Caco-2 (cell line): ENCODE data around the gene ETV6. TPM values are rescaled to one million over a fixed set of nuclear protein-coding genes. Genes with fewer than 3 reads are reported as not detected.

Experiments
- BruUV-seq: library from RNA; stranded (reverse); fragments of 400-500 nt; replicated peaks from 2 replicates; lab custom pipeline; 2021; lab: Mats Ljungman, UMichigan
- CTCF ChIA-PET: fragments of 300-600 bp; sonication (Branson Sonifier 250); formaldehyde crosslinking; loops from one replicate; lab custom pipeline; 2022; ENCODE audit warnings: antibody characterized with exemption; lab: Charles Lee
- POLR2A ChIA-PET: fragments of 300-600 bp; sonication (Branson Sonifier 250); formaldehyde crosslinking; loops from one replicate; lab custom pipeline; 2022; ENCODE audit warnings: antibody characterized with exemption; lab: Charles Lee
- DNase-seq, 2 experiments: peaks; one replicate each; pipeline versions ENCODE4 v3.0.0 to v3.0.0-alpha.2; 2020 to 2022
- H3K27me3 ChIP-seq: replicated peaks from 2 replicates; pipeline ENCODE4 v1.6.0; 2011; ENCODE audit warnings: low read length; ENCODE audit not compliant: control insufficient read depth, insufficient read depth
- H3K36me3 ChIP-seq: 2 replicates; pipeline ENCODE4 v1.5.1; 2011; ENCODE audit warnings: low read length; ENCODE audit not compliant: control insufficient read depth, insufficient read depth
- H3K4me1 ChIP-seq: fragments of 250-450 bp; sonication (Bioruptor Pico); 2 replicates; pipeline ENCODE4 v1.5.1; 2020; ENCODE audit warnings: mild to moderate bottlenecking
- H3K4me3 ChIP-seq: 2 replicates; pipeline ENCODE4 v1.5.1; 2011; ENCODE audit warnings: low read depth, mild to moderate bottlenecking, control low read depth, low read length
- H3K9me3 ChIP-seq: fragments of 250-450 bp; sonication (Bioruptor Pico); 2 replicates; pipeline ENCODE4 v1.5.1; 2020; ENCODE audit warnings: mild to moderate bottlenecking, moderate library complexity
- H3K27ac Mint-ChIP-seq: one replicate; pipeline ENCODE4 v1.8.0; 2022; ENCODE audit warnings: mixed read lengths; ENCODE audit not compliant: unreplicated experiment
- H3K27me3 Mint-ChIP-seq: one replicate; pipeline ENCODE4 v1.8.0; 2022; ENCODE audit warnings: mixed read lengths; ENCODE audit not compliant: insufficient read depth, unreplicated experiment
- H3K36me3 Mint-ChIP-seq: one replicate; pipeline ENCODE4 v1.8.0; 2022; ENCODE audit warnings: mild to moderate bottlenecking, mixed read lengths; ENCODE audit not compliant: insufficient read depth, unreplicated experiment
- H3K4me1 Mint-ChIP-seq: one replicate; pipeline ENCODE4 v1.8.0; 2022; ENCODE audit warnings: low read depth, mixed read lengths; ENCODE audit not compliant: unreplicated experiment
- H3K4me3 Mint-ChIP-seq: one replicate; pipeline ENCODE4 v1.8.0; 2022; ENCODE audit warnings: mild to moderate bottlenecking, moderate library complexity, mixed read lengths; ENCODE audit not compliant: unreplicated experiment
- H3K9me3 Mint-ChIP-seq: one replicate; pipeline ENCODE4 v1.8.0; 2022; ENCODE audit warnings: mixed read lengths; ENCODE audit not compliant: unreplicated experiment
- intact Hi-C: fragments of 100-400 bp; cut with micrococcal nuclease; formaldehyde crosslinking; loops from one replicate; pipeline ENCODE4 v1.10.0; 2022; ENCODE audit not compliant: unreplicated experiment
- total RNA-seq: library from RNA; stranded (reverse); gene quantifications from 2 replicates; pipeline ENCODE4 v1.2.3, GENCODE V29; 2022
- TF ChIP-seq, protein P1 (sequence below), 2 experiments: fragments of 200-600 bp in 1 of 2; IDR thresholded peaks; 1 replicate in 1 of 2; 2 replicates in 1 of 2; pipeline versions ENCODE4 v1.5.1 to v1.8.0; 2011 to 2022; ENCODE audit warnings: antibody characterized with exemption in 1 of 2, control low read depth in 1 of 2, inconsistent platforms in 1 of 2, low read depth in 1 of 2, low read length in 1 of 2, mild to moderate bottlenecking in 1 of 2, moderate library complexity in 1 of 2; ENCODE audit not compliant: insufficient read depth in 1 of 2, severe bottlenecking in 1 of 2, unreplicated experiment in 1 of 2

Gene ETV6
- total RNA-seq, 1 experiment from 2014 or later, result 15.6 TPM

DNA sequence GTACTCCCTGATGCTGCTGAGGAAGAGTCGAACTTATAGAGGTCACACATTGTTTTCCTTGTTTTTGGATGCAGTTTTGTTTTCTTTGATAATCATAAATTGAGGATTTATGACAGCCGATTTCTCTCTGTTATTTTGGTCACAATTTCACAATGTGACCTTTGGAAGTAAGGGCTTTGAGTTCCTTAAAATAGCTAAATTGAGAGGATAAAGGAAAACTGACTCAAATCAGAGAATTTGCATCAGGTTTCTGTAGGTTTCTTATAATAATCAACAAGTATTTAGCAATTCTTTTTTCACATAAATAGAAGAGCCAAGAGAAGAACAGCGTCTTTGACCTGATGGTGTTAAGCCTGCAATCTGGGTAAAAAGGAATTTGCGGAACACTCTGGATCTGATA is 66.1 kb downstream of the ETV6 start:
- POLR2A ChIA-PET, result no interaction called here
- H3K4me3 ChIP-seq, result no peak overlapping the region
- TF ChIP-seq, protein P1, sequence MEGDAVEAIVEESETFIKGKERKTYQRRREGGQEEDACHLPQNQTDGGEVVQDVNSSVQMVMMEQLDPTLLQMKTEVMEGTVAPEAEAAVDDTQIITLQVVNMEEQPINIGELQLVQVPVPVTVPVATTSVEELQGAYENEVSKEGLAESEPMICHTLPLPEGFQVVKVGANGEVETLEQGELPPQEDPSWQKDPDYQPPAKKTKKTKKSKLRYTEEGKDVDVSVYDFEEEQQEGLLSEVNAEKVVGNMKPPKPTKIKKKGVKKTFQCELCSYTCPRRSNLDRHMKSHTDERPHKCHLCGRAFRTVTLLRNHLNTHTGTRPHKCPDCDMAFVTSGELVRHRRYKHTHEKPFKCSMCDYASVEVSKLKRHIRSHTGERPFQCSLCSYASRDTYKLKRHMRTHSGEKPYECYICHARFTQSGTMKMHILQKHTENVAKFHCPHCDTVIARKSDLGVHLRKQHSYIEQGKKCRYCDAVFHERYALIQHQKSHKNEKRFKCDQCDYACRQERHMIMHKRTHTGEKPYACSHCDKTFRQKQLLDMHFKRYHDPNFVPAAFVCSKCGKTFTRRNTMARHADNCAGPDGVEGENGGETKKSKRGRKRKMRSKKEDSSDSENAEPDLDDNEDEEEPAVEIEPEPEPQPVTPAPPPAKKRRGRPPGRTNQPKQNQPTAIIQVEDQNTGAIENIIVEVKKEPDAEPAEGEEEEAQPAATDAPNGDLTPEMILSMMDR (IDR thresholded peaks at IDR 0.05; ENCODE audit: insufficient read depth in 1 of 2, low read depth in 1 of 2, low read length in 1 of 2, severe bottlenecking in 1 of 2, unreplicated experiment in 1 of 2), result no peak
- no peak overlapping the region for H3K27ac Mint-ChIP-seq
- no TSS peak for BruUV-seq
- no peaks in the 10 kb centered on the region for H3K9me3 ChIP-seq
- H3K9me3 Mint-ChIP-seq, result no peaks in the 10 kb centered on the region
- H3K36me3 ChIP-seq, result no peaks in the 10 kb centered on the region; the same call in 1 of the 2 replicates
- no peaks in the 10 kb centered on the region for H3K4me1 Mint-ChIP-seq
- CTCF ChIA-PET, result no interaction called here
- H3K4me3 Mint-ChIP-seq, result no peak overlapping the region
- H3K27me3 ChIP-seq, result no peaks in the 10 kb centered on the region
- no peaks in the 10 kb centered on the region for H3K27me3 Mint-ChIP-seq
- DNase-seq, result no peak
- H3K36me3 Mint-ChIP-seq, result no peaks in the 10 kb centered on the region
- intact Hi-C loops, result loop anchor here (1.0 kb wide), 1 partner anchor 8 kb away; no protein-coding TSS in a partner anchor
- peaks cover 4% of the 10 kb centered on the region; the same call in 1 of the 2 replicates for H3K4me1 ChIP-seq

DNA sequence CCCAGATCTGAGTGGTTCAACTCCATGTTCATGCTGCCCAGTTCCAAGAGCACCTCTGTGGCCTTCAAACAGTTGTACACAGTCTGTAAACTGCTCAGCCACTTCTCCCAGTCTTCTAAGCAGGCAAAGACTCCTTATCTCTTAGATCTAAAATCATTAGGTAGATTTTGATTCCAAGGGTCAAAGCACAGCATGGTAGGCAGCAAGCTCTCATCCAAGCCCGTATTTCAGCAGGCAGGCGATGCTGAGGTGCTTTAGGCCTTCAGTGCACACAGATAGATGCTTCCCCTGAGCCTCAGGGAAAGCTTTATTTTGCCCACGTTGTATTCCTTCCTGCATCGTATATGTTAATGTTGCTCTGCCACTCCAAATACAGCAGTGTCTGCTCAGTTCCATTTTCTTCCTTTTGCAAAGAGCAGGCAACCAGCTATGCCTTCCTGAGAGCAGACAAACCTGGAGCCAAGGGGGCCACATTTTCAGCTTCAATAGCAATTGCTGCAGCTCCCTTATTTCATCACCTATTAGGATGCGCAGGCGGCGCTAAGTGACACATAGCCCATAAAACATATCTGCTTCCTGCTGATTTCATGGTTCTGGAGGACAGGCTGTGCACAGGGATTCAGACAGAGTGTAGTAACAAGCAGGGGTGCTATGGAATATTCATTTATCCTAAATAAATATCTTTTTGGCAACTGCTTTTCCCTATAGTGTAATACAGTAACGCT is 67.5 kb downstream of the ETV6 start:
- Mint-ChIP-seq H3K4me1 (no peaks in the 10 kb centered on the region), H3K27ac (no peak overlapping the region)

DNA sequence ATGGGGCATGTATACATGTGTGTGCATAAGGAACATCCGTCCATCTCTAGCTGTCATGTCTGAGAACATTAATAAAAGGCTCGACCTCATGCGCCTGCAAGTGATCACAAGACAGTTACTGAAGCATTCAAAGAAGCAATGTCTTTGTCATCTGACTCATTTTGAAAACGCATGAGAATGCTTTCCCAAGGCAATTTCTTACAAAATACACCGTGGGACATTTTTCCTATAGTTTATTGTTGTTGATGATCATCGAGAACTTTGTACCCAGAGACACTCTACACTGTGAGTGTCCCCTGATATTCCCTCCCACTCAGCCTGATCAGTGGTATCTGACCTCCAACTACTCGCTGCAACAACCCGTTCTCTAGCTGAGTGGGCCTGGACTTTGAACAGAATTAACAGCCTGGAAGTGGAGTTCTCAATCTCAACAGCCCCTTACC is 68.1 kb downstream of the ETV6 start:
- H3K36me3 Mint-ChIP-seq, result no peaks in the 10 kb centered on the region
- no peaks in the 10 kb centered on the region for H3K4me1 Mint-ChIP-seq
- no peak overlapping the region for H3K4me3 ChIP-seq
- no peaks in the 10 kb centered on the region for H3K9me3 Mint-ChIP-seq
- BruUV-seq, result no TSS peak
- no peak for DNase-seq
- H3K9me3 ChIP-seq, result no peaks in the 10 kb centered on the region
- peaks cover 8% of the 10 kb centered on the region; the same call in 1 of the 2 replicates for H3K4me1 ChIP-seq
- TF ChIP-seq, protein P1 (IDR thresholded peaks at IDR 0.05; ENCODE audit: insufficient read depth in 1 of 2, low read depth in 1 of 2, low read length in 1 of 2, severe bottlenecking in 1 of 2, unreplicated experiment in 1 of 2), result no peak
- intact Hi-C loops, result no loop called here
- no peak overlapping the region for H3K27ac Mint-ChIP-seq
- H3K27me3 ChIP-seq, result no peaks in the 10 kb centered on the region
- no peaks in the 10 kb centered on the region; the same call in 1 of the 2 replicates for H3K36me3 ChIP-seq
- ChIA-PET POLR2A (no interaction called here), CTCF (no interaction called here)
- H3K4me3 Mint-ChIP-seq, result no peak overlapping the region
- H3K27me3 Mint-ChIP-seq, result no peaks in the 10 kb centered on the region

More for the DNA sequence above, 67.5 kb downstream of the ETV6 start:
- no TSS peak for BruUV-seq
- H3K9me3 Mint-ChIP-seq, result no peaks in the 10 kb centered on the region
- intact Hi-C loops, result no loop called here
- POLR2A ChIA-PET, result interaction anchor here (1.0 kb wide), 1 partner anchor 68 kb away, joined by 5 read pairs; the partner anchor contains the start of gene ETV6
- peaks cover 4% of the 10 kb centered on the region; the same call in 1 of the 2 replicates for H3K4me1 ChIP-seq
- no peaks in the 10 kb centered on the region for H3K27me3 ChIP-seq
- no peak overlapping the region for H3K4me3 Mint-ChIP-seq
- DNase-seq, result no peak
- CTCF ChIA-PET, result no interaction called here
- no peaks in the 10 kb centered on the region for H3K9me3 ChIP-seq
- H3K27me3 Mint-ChIP-seq, result no peaks in the 10 kb centered on the region
- H3K4me3 ChIP-seq, result no peak overlapping the region
- no peaks in the 10 kb centered on the region for H3K36me3 Mint-ChIP-seq
- TF ChIP-seq, protein P1 (IDR thresholded peaks at IDR 0.05; ENCODE audit: insufficient read depth in 1 of 2, low read depth in 1 of 2, low read length in 1 of 2, severe bottlenecking in 1 of 2, unreplicated experiment in 1 of 2), result no peak
- no peaks in the 10 kb centered on the region; the same call in 1 of the 2 replicates for H3K36me3 ChIP-seq
